Measurements from ENCODE around the gene GABRB1.
A peak's percentile ranks its signal among the peaks of the same experiment; 100 is the strongest.

Gene GABRB1

GRCh38 chr4:47238667-47239066 lies 207.3 kb downstream of the GABRB1 start:
- no peak overlapping the region for H3K4me3 ChIP-seq (replicated peaks in 1 of 2; ENCODE audit: low read depth in 2 of 2, low read length in 2 of 2)
- TF ChIP-seq CTCF (IDR thresholded peaks at IDR 0.05; ENCODE audit: low read depth, low read length): no peak
- peak in 1 of 2 donors; percentile 66 for DNase-seq (ENCODE audit: low read depth in 2 of 2)

DNA sequence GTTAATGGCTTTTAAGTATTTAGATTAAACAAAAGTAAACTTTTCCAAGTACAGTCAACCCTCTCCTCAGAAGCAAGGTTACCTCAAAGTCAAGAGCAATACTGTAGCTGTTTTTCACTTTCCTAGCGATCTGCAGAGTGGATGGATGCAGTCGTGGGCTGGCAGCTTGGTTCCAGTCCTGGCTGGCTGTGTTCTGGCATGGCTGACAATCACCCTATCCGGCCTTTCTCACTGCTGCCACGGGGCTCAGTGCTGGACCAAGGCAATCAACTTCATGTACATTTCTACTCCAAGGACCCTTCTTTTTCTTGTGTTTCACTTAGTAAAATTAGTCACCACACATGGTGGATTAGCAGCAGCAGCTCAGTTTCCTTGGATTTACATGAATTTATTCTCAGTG lies 208.3 kb downstream of the GABRB1 start:
- no peak for TF ChIP-seq CTCF (IDR thresholded peaks at IDR 0.05; ENCODE audit: low read depth, low read length)
- DNase-seq (ENCODE audit: low read depth in 2 of 2): no peak
- H3K4me3 ChIP-seq (replicated peaks in 1 of 2; ENCODE audit: low read depth in 2 of 2, low read length in 2 of 2): no peak overlapping the region

DNA sequence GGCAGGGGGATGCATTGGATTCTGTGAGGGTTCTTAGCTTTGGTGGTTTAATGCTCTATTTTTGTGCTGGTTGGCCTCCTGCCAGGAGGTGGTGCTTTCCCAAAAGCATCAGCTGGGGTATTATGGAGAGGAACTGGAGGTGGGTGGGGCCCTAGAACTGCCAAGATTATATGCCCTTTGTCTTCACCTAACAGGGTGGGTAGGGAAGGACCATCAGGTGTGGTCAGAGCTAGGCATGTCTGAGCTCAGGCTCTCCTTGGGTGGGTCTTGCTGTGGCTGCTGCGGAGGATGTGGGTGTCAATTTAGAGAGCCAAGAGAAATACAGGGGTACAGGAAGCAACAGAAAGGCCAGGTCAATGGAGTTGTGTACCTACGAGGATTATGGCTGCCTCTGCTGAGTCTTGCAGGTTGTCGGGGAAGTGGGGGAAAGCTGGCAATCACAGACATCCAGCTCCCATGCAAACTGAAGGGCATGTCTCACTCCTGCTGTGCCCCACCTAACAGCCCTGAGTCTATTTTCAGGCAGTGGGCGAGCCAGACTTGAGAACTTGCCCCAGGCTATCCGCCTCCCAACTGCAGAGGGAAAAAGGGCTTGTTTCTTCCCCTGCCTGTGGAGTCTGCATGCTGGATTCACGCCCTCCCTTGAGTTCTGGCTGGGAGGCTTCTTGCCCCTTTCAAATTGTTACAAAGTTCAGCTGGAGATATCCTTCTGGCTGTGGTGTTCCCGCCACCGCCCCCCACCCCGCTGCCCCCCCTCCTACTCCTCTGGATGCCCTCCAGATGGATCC lies 220.2 kb downstream of the GABRB1 start:
- no peak for DNase-seq (ENCODE audit: low read depth in 2 of 2)
- TF ChIP-seq CTCF (IDR thresholded peaks at IDR 0.05; ENCODE audit: low read depth, low read length): no peak
- no peak overlapping the region for H3K4me3 ChIP-seq (replicated peaks in 1 of 2; ENCODE audit: low read depth in 2 of 2, low read length in 2 of 2)

GRCh38 chr4:47263721-47264120 lies 232.4 kb downstream of the GABRB1 start:
- H3K4me3 ChIP-seq (replicated peaks in 1 of 2; ENCODE audit: low read depth in 2 of 2, low read length in 2 of 2): no peak overlapping the region
- DNase-seq (ENCODE audit: low read depth in 2 of 2): no peak
- no peak for TF ChIP-seq CTCF (IDR thresholded peaks at IDR 0.05; ENCODE audit: low read depth, low read length)

DNA sequence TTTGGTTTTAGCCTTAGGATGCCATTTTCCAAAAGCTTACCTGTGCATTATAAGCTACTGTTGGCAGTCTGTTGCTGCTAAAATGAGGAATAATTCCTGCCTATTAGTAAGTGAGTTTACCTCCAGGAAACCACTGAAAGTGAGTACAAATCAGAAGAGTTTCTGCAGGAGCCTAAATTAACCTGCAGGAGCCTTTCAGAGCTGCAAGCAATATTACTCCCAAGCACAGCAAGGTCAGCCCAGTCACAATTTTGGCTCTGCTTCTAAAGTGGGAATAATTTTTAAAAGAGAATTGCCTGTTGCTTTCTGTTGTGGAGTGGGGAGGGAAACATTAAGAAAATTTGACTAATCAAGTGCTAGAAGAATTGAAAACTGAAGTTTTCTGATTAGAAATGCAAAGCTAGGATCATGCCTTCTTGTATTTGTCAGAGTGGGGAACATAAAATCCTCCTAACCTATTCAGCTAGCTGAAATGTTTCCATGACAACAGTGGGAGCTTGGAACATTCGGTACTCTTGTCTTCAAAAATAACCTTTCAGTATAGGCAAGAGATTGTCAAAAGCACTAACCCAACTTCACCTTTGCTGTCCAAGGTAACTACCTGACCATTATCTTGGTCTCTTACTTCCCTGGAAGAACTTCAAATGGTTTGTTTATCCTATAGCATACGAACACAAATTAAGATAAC lies 239.0 kb downstream of the GABRB1 start:
- DNase-seq (ENCODE audit: low read depth in 2 of 2): no peak
- TF ChIP-seq CTCF (IDR thresholded peaks at IDR 0.05; ENCODE audit: low read depth, low read length): no peak

DNA sequence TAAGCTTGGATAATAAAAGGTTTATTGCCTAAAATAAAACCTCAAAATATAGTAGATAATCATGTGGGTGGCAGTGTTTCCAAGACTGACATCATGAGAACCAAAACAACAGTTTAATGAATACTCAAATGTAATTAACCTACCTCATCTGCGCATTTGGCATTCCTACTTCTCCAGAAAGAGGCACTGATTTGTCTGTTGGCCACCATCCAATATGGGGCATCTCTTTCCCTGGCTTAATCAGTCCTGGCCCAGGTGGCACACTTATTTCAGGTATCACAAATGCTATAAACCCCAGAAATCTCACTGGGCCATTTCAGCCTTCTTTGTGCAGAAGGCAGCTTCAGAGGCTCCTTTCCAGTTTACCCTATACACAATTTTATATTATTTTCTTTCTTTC lies 239.9 kb downstream of the GABRB1 start:
- DNase-seq (ENCODE audit: low read depth in 2 of 2): no peak
- TF ChIP-seq CTCF (IDR thresholded peaks at IDR 0.05; ENCODE audit: low read depth, low read length): no peak
- H3K4me3 ChIP-seq (replicated peaks in 1 of 2; ENCODE audit: low read depth in 2 of 2, low read length in 2 of 2): no peak overlapping the region

More for the DNA sequence above, 239.0 kb downstream of the GABRB1 start:
- no peak overlapping the region for H3K4me3 ChIP-seq (replicated peaks in 1 of 2; ENCODE audit: low read depth in 2 of 2, low read length in 2 of 2)
